GM18951 (cell line): Measurements from ENCODE around the gene PCBP3.
"Not testable (repeated sequence)": the region's sequence is repeated elsewhere in the genome, so short reads cannot be mapped to it uniquely, and the experiment has no call there.

Experiments
- POLR2A ChIP-seq: IDR thresholded peaks from 4 replicates; pipeline ENCODE4 v1.6.1; 2011; ENCODE audit warnings: mild to moderate bottlenecking; ENCODE audit not compliant: insufficient read length, insufficient read depth; ENCODE audit errors: extremely low read depth
- in situ Hi-C: fragments of 300-500 bp; cut with MboI; formaldehyde crosslinking; loops from one replicate; pipeline ENCODE4 v1.12.0; 2022; ENCODE audit warnings: low sequenced_read_pairs, mixed read lengths, inconsistent platforms; ENCODE audit not compliant: unreplicated experiment

PCBP3 gene

DNA sequence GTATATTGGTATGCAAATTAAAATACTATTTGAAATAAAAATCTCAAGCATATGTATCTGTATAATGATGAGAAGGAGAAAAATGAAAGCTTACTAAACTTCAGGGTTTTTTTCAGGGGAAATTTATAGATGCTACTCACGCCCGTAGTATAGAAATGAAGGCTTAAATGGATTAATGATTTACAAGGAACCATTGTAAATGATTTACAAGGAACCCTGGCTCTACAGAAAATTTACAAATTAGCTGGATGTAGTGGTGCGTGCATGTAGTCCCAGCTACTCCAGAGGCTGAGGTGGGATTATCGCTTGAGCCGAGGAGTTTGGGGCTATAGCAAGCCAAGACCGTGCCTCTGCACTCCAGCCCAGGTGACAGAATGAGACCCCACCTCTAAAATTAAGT is 150.5 kb downstream of the PCBP3 start:
- TF ChIP-seq POLR2A, result no peak
- in situ Hi-C loops, result no loop called here

DNA sequence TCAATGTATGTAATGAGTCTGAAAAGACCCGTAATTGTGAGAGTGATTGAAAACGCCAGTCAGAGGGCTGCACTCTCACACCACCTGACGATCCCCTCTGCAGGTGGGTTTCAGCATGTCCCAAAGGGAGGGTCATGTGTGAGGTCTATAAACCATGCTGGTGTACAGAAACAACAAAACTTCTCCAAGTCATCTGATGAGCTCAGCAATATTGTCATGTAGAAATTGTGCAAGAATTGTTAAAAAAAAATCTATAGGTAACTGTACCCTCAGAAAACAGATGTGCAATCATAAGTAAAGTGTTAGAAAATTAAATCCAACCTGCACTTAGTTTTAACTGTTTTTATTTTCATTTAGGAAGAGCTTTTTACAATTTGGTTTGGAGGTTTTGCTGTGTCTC is 152.5 kb downstream of the PCBP3 start:
- in situ Hi-C loops, result no loop called here
- TF ChIP-seq POLR2A, result no peak

DNA sequence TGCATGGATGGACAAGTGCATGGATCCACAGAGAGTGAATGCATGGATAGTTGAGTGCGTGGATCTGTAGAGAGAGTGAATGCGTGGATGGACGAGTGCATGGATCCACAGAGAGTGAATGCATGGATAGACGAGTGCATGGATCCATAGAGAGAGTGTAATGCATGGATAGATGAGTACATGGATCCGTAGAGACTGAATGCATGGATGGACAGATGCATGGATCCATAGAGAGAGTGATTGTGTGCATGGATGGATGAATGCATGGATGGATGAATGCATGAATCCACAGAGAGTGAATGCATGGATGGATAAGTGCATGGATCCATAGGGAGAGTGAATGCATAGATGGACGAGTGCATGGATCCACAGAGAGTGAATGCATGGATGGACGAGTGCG is 153.8 kb downstream of the PCBP3 start:
- TF ChIP-seq POLR2A, result no peak
- in situ Hi-C loops, result no loop called here

DNA sequence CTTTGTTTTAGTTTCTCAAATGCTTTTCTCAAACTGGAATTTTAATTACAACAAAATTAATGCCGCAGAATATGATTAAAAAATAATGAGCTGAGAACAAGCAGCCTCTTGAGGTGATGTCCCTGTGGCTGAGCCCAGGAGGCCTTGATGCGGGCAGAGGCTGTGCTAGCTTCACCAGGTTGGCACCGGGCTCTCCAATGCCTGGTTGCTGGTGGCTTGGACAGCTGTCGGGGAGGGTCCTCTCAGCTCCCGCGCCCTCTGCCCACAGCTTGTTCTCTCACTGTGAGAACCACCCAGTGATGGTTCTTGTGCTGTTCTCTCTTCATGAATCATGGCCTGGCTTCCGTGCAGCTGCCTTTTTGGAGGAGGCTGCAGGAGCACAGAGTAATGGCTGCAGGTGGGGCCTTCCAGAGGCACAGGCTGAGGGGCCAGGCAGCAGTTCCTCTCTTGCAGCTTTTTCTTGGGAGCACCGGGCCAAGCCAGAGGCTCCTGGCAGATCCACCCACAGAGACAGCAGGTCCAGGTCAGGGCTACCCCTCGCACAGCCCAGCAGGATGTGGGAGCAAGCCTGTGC is 156.3 kb downstream of the PCBP3 start:
- in situ Hi-C loops, result no loop called here
- no peak for TF ChIP-seq POLR2A

DNA sequence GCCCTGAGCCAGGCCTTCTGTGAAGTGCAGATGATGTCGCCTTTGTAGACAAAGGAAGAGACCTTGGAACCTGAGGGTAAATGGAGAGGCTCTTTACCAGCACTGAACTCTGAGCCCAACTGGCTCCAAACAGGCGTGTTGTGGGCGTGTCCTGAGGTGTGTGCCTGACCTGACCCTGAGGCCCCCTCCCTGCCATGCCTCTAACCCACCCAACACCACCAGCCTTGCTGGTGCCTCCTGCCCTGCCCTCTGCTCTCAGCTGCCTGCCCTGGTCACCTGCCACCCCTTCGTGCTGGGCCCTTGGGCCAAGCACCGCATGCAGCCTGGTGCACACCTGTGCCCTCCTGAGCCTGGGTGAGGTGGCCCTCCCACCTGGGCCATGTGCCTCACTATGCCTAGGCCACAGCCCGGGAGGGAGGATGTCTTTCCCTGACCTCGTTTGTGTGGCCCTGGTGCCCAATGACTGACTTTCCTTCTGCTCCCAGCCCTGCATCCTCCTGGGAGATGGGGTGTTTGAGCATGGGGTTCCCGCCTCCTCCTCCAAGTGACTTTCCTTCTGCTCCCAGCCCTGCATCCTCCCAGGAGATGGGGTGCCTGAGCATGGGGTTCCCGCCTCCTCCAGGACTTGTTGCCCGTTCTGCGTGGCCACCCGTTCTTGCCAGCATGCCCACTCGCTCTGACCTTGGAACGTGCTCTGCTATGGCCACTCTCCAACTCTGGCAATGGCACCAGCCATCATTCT is 157.0 kb downstream of the PCBP3 start:
- in situ Hi-C loops, result no loop called here
- TF ChIP-seq POLR2A, result no peak

DNA sequence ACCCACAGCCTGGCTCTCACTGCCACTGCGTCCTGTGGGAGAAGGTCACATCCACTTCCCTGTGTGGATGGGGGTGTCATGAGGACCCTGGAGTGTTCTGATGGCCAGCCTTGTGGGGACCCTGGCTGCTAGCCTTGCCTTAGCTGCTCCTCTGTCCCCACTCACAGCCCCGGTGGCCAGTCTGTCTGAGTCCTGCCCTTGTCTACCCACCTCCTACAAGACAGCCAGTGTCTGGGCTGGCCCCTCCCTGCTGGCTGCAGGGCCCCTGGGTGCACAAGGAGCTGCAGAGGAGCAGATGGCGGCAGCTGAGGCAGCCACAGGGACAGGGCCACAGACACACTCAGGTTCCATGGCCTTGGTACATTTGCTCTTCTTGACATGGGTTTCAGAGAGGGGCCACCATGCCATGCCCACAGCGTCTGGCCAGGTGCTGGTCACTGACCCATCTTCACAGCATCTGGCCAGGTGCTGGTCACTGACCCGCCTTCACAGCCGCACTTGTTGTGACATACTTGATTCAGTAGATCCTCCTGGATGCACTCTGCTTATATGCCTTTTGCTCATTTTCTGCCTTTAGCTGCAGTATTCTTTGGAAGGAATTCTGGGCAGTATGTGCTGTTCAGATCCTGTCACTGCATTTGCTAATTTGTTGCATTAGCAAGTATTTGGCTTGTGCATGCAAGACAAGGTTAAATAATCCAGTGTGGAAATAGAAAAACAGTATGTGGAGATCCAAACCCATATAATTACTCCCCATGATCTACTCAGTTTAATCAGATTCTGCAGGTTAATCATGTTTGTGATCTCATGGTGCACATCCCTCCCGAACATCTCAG is 157.8 kb downstream of the PCBP3 start:
- no peak for TF ChIP-seq POLR2A

DNA sequence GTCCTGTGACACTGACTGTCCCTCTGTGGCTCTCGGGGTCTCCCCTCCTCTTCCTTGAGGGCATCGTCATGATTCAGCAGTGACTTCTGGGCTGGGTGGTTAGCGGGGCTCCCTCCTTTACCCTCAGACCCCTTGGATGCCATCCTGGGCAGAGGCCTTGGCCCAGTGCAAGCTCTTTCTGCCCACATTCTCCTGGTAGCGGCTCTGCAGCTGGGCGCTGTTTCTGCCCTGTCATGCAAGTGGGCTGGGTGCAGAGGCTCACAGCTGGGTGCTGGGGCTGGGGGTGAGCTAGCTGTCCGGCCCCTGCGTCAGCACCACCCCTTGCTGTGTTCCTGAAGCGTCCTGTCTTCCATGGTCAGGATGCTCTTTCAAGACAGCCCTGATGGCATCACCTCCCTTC is 158.5 kb downstream of the PCBP3 start:
- no peak for TF ChIP-seq POLR2A
- in situ Hi-C loops, result no loop called here

More for the DNA sequence above, 157.8 kb downstream of the PCBP3 start:
- in situ Hi-C loops, result no loop called here

DNA sequence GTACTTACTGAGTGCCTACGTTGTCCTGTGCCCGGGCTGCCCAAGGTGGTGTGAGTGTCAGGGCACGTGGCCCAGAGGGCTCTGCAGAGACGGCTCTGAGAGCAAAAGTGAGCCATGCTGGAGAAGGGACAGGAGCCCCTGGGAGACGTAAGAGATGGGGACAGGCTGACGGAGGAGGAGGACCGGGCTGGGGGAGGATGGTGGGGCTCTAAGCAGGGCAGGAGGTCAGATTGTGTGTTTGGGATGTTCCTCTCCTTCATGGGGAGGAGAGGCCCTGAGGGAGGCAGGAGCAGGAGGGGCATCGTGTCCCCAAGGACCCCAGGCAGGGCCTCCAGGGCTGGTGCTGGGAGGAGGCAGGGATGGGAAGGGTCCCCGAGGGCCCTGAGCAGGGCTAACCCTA is 158.9 kb downstream of the PCBP3 start:
- in situ Hi-C loops, result no loop called here
- no peak for TF ChIP-seq POLR2A

DNA sequence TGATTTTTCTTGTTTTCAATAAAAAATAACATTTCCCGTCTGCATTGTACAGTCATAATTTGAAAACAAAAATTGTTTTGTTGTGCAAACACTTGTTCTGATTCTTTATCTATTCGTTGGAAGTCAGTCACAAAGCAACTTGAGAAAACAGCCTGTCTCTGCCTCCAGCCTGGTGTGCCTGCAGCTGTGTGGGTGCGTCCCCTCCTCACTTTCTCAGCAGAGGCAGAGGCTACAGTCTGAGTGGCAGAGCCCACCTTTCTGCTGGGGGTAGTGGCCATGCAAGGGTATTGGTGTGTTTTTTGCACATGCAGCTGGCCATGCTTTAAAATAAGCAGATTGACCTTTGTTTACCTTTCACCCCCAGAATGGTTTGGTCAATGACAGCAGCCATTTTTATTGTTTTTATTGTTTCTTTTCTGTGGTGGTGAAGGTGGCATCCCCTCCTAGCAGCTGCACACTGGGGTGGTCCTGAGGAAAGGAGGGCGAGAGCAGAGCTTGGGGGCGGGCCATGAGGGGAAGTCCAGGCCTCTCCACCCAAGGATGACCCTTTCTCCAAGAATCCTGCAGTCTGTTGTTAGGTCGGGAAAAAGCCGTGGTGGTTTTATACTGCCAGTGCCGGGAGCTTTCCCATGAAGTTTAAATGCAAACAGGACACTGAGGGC is 159.6 kb downstream of the PCBP3 start:
- TF ChIP-seq POLR2A, result no peak
- in situ Hi-C loops, result no loop called here

DNA sequence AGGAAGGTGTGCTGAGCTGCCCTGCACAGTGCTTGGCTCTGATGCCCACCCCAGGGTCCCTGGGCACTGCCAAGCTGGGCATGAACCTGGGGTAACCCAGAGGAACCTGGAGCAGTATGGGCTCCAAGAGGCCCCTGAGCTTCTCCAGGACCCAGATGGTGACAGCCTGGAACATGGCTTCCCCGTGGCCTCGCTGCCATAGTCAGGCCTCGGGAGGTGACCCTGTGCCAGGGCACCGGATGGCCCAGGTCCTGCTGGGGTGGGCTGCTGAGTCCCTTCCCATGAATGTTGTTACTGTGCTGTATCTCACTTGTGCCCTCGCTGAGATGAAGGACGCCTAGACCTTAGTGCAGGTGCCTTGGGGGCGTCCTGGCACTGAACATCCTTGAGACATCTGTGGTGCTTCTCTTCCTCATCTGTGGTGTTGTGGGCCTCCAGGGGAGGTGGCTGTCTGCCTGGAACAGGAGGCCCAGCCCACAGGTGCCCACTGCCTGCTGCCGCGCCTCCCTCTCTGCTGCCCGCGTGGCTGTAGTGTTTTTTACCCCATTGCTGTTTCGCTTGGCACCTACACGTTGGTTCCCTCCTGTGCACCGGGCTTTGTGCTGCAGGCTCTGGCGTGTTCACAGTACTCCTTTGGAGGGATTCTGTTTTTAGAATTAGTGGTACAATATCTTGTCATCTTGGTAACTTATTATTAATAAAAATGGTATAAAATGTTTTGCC is 160.3 kb downstream of the PCBP3 start:
- TF ChIP-seq POLR2A, result no peak
- in situ Hi-C loops, result no loop called here

DNA sequence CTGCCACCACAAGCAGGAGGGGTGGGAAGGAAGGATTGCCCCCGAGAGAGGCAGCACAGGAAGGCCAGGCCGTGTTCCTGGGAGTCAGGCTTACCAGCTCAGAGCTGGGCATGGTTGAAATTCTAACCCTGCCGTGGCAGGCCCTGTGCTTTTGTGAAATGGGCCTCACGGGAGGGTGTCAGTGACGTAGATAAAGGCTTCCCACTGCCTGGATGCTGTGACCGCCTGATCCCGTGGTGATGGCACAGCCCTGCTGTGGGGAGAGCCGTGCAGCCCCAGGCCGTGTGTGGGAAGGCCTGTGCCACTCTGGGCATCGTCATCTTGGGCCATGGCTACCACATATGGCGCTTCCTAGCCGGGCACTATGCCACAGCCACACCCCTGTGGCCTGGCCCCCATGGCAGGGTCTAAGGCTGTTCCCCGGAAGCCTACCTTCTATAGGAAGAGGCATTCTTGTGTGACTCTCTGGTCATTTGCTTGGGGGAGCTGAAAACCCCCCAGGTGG is 161.3 kb downstream of the PCBP3 start:
- in situ Hi-C loops, result no loop called here
- no peak for TF ChIP-seq POLR2A

DNA sequence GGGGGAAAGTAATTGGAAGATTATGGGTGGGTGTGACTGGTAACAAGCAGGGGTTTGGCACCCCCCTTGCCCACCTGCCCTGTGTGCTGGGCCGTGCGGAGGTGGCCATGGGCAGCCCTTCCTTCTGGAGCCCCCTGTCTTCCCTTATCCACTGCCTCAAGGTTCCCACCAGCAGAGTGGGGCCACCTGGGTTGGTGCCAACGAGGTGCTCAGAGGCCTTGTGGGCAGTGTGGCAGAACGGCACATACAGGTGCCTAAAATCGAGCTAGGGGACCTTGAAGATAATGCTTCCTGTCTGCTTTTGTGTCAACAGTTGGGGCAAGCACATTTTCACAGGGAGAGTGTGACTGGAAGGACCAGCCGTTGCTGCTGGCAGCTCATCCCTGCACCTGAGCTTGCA is 161.8 kb downstream of the PCBP3 start:
- no peak for TF ChIP-seq POLR2A
- in situ Hi-C loops, result no loop called here

DNA sequence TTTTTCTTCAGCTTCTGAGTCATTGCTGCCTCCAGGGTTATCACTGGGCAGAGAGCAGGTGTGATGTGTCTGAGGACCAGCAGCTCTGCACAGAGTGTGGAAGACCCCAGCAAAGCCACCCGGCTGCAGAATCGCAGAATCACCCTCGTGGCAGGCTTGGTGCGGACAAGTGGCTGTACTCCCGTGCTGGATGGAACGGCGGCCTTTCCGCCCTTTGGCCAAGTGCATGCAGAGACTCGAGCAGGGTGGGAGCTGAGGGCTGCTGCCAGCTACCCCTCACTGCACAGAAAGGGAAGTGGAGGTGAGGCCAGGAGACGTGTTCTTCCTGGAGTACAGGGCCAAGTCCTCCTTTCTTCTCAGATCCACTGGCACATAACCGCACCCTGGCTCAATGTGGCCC is 162.5 kb downstream of the PCBP3 start:
- in situ Hi-C loops, result no loop called here

DNA sequence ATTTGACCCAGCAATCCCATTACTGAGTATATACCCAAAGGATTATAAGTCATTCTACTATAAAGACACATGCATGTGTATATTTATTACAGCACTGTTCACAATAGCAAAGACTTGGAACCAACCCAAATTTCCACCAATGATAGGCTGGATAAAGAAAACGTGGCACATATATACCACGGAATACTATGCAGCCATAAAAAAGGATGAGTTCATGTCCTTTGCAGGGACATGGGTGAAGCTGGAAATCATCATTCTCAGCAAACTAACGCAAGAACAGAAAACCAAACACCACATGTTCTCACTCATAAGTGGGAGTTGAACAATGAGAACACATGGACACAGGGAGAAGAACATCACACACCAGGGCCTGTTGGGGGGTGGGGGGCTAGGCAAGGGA is 165.1 kb downstream of the PCBP3 start:
- in situ Hi-C loops, result not testable (repeated sequence)

More for the DNA sequence above, 162.5 kb downstream of the PCBP3 start:
- no peak for TF ChIP-seq POLR2A
